Osteocyte (in vitro differentiated cells): Measurements from ENCODE around the gene WFIKKN2. TPM values are rescaled to one million over a fixed set of nuclear protein-coding genes. Genes with fewer than 3 reads are reported as not detected.

Source experiments
- DNase-seq: peaks from one replicate; pipeline ENCODE4 v3.0.0; 2021; ENCODE audit warnings: mixed read lengths; ENCODE audit not compliant: unreplicated experiment; ENCODE audit errors: extremely low spot score
- H3K27ac Mint-ChIP-seq: one replicate; pipeline ENCODE4 v1.8.0; 2021; ENCODE audit warnings: mild to moderate bottlenecking, mixed read lengths; ENCODE audit not compliant: unreplicated experiment
- H3K27me3 Mint-ChIP-seq: one replicate; pipeline ENCODE4 v1.8.0; 2021; ENCODE audit warnings: mixed read lengths; ENCODE audit not compliant: unreplicated experiment
- H3K36me3 Mint-ChIP-seq: one replicate; pipeline ENCODE4 v1.8.0; 2021; ENCODE audit warnings: mixed read lengths; ENCODE audit not compliant: unreplicated experiment
- H3K4me1 Mint-ChIP-seq: one replicate; pipeline ENCODE4 v1.8.0; 2021; ENCODE audit warnings: mixed read lengths; ENCODE audit not compliant: unreplicated experiment
- H3K4me3 Mint-ChIP-seq: one replicate; pipeline ENCODE4 v1.8.0; 2021; ENCODE audit warnings: mild to moderate bottlenecking, moderate library complexity, mixed read lengths; ENCODE audit not compliant: unreplicated experiment
- H3K9me3 Mint-ChIP-seq: one replicate; pipeline ENCODE4 v1.8.0; 2021; ENCODE audit warnings: mixed read lengths; ENCODE audit not compliant: unreplicated experiment
- CTCF ChIP-seq: fragments of 200-600 bp; sonication (generic); IDR thresholded peaks from 2 replicates; pipeline ENCODE4 v1.5.0; 2021; ENCODE audit warnings: antibody characterized with exemption, mild to moderate bottlenecking, moderate library complexity
- total RNA-seq: library from RNA; stranded (reverse); gene quantifications from 2 replicates; pipeline ENCODE4 v1.2.1, GENCODE V29; 2021

Gene WFIKKN2
- total RNA-seq, 1 donor from 2014 or later, result not detected

- no peak for DNase-seq
- H3K27me3 Mint-ChIP-seq, result peaks cover 29% of the 10 kb centered on the region
- H3K27ac Mint-ChIP-seq, result no peak overlapping the region
- no peaks in the 10 kb centered on the region for H3K36me3 Mint-ChIP-seq
- TF ChIP-seq CTCF, result no peak
- H3K4me1 Mint-ChIP-seq, result peaks cover 4% of the 10 kb centered on the region
- H3K4me3 Mint-ChIP-seq, result no peak overlapping the region
- H3K9me3 Mint-ChIP-seq, result no peaks in the 10 kb centered on the region
Measured at GRCh38 chr17:50891577-50891989, 56.2 kb downstream of the WFIKKN2 start.

Other genes with a start within 250 kb of the WFIKKN2 start
- gene ABCC3, start 200.7 kb upstream of the WFIKKN2 start, total RNA-seq, result 0.37 and 0.73 TPM in 2 replicates
- 38.4 and 41.1 TPM in 2 replicates for gene ANKRD40, start 127.7 kb upstream of the WFIKKN2 start, total RNA-seq
- gene LUC7L3, start 116.0 kb upstream of the WFIKKN2 start, total RNA-seq, result 86.1 and 105 TPM in 2 replicates
- gene ANKRD40CL, start 68.1 kb upstream of the WFIKKN2 start, total RNA-seq, result not detected in 2 replicates
- gene TOB1, start 30.8 kb downstream of the WFIKKN2 start, total RNA-seq, result 34.2 and 40.1 TPM in 2 replicates